Measurements from ENCODE around the gene CSMD2.

CSMD2 gene

DNA sequence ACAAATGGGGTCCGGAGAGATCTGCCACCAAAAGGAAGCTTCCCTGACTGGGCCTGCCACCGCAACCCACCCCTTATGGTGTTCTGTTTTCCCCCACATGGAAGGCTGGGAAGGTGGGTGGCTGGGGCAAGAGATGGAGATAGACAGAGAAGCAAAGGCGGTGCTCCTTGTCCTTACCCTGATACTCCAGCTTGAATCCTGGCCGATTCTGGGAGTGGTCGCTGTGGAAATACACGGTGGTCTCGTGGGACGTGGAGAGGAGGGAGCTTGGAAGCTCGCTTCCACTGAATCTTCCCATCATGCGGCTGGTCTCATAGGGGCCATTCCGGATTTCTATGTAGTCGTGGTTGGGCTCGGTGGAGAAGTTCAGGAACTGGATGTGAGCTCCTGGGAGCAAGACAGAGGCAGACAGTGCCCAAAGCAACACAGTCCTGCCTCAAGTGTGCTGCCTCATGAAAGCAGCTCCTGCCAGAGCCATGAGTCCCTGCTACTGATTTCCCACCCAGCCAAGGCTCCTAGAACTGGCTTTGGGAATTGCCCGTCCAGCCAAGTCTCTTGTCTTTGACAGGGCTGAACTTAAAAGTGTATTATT, 554.1 kb downstream of the CSMD2 start:
- no peak overlapping the region for H2AFZ ChIP-seq (ENCODE audit: low read length)
- peaks cover 12% of the 10 kb centered on the region for H3K4me1 ChIP-seq (ENCODE audit: insufficient read depth, low read length, poor library complexity, severe bottlenecking)
- H3F3A ChIP-seq (ENCODE audit: low read depth), result no peaks in the 10 kb centered on the region
- H3K4me3 ChIP-seq (ENCODE audit: low read length, poor library complexity, severe bottlenecking), result no peak overlapping the region
- H4K20me1 ChIP-seq (ENCODE audit: insufficient read depth, low read length, poor library complexity, severe bottlenecking), result no peaks in the 10 kb centered on the region
- no peaks in the 10 kb centered on the region for H3K9me3 ChIP-seq (ENCODE audit: insufficient read depth, low read depth, low read length)
- H3K79me2 ChIP-seq (ENCODE audit: insufficient read depth, low read length), result no peaks in the 10 kb centered on the region
- TF ChIP-seq, protein P1, sequence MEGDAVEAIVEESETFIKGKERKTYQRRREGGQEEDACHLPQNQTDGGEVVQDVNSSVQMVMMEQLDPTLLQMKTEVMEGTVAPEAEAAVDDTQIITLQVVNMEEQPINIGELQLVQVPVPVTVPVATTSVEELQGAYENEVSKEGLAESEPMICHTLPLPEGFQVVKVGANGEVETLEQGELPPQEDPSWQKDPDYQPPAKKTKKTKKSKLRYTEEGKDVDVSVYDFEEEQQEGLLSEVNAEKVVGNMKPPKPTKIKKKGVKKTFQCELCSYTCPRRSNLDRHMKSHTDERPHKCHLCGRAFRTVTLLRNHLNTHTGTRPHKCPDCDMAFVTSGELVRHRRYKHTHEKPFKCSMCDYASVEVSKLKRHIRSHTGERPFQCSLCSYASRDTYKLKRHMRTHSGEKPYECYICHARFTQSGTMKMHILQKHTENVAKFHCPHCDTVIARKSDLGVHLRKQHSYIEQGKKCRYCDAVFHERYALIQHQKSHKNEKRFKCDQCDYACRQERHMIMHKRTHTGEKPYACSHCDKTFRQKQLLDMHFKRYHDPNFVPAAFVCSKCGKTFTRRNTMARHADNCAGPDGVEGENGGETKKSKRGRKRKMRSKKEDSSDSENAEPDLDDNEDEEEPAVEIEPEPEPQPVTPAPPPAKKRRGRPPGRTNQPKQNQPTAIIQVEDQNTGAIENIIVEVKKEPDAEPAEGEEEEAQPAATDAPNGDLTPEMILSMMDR (conservative IDR thresholded peaks at IDR 0.05; ENCODE audit: low read length), result no peak
- TF ChIP-seq EZH2phosphoT487 (IDR thresholded peaks at IDR 0.05; ENCODE audit: borderline replicate concordance), result no peak
- no peaks in the 10 kb centered on the region for H3K9me2 ChIP-seq (replicated peaks; ENCODE audit: low read depth, low read length)
- no peak overlapping the region for H3K4me2 ChIP-seq (ENCODE audit: low read depth, low read length, poor library complexity, severe bottlenecking)
- no peaks in the 10 kb centered on the region for H3K27me3 ChIP-seq (ENCODE audit: insufficient read depth, low read length, poor library complexity, severe bottlenecking)
- no peaks in the 10 kb centered on the region for H3K36me3 ChIP-seq (ENCODE audit: insufficient read depth, low read length)
- H3K9ac ChIP-seq (ENCODE audit: low read depth, low read length, poor library complexity, severe bottlenecking), result no peak overlapping the region

DNA sequence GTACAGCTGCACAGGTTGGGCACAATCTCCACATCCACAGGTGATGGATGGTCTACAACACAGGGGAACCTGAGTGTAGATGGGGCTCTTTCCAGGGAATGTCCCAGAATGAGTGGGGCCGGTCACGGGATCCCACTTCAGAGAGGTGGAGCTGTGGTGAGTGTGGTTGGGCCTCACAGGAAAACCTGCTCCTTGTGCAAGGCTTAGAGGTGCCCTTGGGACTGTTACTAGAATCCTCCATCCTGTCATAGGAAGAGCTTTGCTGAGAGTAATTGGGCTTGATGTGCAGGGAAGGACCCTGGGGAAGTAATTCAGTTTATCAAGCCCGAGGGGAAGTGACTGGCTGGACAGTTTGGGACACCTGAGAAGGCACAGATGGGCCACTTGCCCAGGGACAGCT, 554.6 kb downstream of the CSMD2 start:
- H3K4me2 ChIP-seq (ENCODE audit: low read depth, low read length, poor library complexity, severe bottlenecking), result no peak overlapping the region
- H2AFZ ChIP-seq (ENCODE audit: low read length), result no peak overlapping the region
- no peak overlapping the region for H3K4me3 ChIP-seq (ENCODE audit: low read length, poor library complexity, severe bottlenecking)
- H3K9me3 ChIP-seq (ENCODE audit: insufficient read depth, low read depth, low read length), result no peaks in the 10 kb centered on the region
- no peaks in the 10 kb centered on the region for H4K20me1 ChIP-seq (ENCODE audit: insufficient read depth, low read length, poor library complexity, severe bottlenecking)
- H3K27me3 ChIP-seq (ENCODE audit: insufficient read depth, low read length, poor library complexity, severe bottlenecking), result no peaks in the 10 kb centered on the region
- H3K79me2 ChIP-seq (ENCODE audit: insufficient read depth, low read length), result no peaks in the 10 kb centered on the region
- TF ChIP-seq EZH2phosphoT487 (IDR thresholded peaks at IDR 0.05; ENCODE audit: borderline replicate concordance), result no peak
- TF ChIP-seq, protein P1 (conservative IDR thresholded peaks at IDR 0.05; ENCODE audit: low read length), result no peak
- H3K9ac ChIP-seq (ENCODE audit: low read depth, low read length, poor library complexity, severe bottlenecking), result no peak overlapping the region
- H3K4me1 ChIP-seq (ENCODE audit: insufficient read depth, low read length, poor library complexity, severe bottlenecking), result peaks cover 6% of the 10 kb centered on the region
- H3F3A ChIP-seq (ENCODE audit: low read depth), result no peaks in the 10 kb centered on the region
- H3K9me2 ChIP-seq (replicated peaks; ENCODE audit: low read depth, low read length), result no peaks in the 10 kb centered on the region
- H3K36me3 ChIP-seq (ENCODE audit: insufficient read depth, low read length), result no peaks in the 10 kb centered on the region

DNA sequence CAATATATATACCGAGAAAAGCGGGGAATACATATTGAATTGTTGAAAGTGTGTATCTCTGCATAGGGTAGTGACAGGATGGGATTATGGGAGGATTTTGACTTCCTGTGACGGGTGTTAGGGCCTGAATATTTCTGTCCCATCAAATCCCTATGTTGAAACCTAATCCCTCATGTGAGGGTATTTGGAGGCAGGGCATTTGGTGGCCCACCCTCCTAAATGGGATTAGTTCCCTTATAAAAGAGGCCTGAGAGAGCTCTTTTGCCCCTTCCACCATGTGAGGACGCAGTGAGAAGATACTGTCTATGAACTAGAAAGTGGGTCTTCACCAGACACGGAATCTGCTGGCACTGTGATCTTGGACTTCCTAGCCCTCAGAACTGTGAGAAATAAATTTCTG, 555.3 kb downstream of the CSMD2 start:
- Histone ChIP-seq H3K9me2 (replicated peaks; ENCODE audit: low read depth, low read length) (no peaks in the 10 kb centered on the region), H3K79me2 (ENCODE audit: insufficient read depth, low read length) (no peaks in the 10 kb centered on the region), H4K20me1 (ENCODE audit: insufficient read depth, low read length, poor library complexity, severe bottlenecking) (no peaks in the 10 kb centered on the region), H3K4me2 (ENCODE audit: low read depth, low read length, poor library complexity, severe bottlenecking) (no peak overlapping the region), H3K4me3 (ENCODE audit: low read length, poor library complexity, severe bottlenecking) (no peak overlapping the region), H3K9me3 (ENCODE audit: insufficient read depth, low read depth, low read length) (no peaks in the 10 kb centered on the region), H3F3A (ENCODE audit: low read depth) (no peaks in the 10 kb centered on the region), H3K36me3 (ENCODE audit: insufficient read depth, low read length) (no peaks in the 10 kb centered on the region), H3K4me1 (ENCODE audit: insufficient read depth, low read length, poor library complexity, severe bottlenecking) (no peaks in the 10 kb centered on the region), H3K27me3 (ENCODE audit: insufficient read depth, low read length, poor library complexity, severe bottlenecking) (no peaks in the 10 kb centered on the region), H2AFZ (ENCODE audit: low read length) (no peak overlapping the region), H3K9ac (ENCODE audit: low read depth, low read length, poor library complexity, severe bottlenecking) (no peak overlapping the region)
- TF ChIP-seq, protein P1 (conservative IDR thresholded peaks at IDR 0.05; ENCODE audit: low read length), result no peak
- no peak for TF ChIP-seq EZH2phosphoT487 (IDR thresholded peaks at IDR 0.05; ENCODE audit: borderline replicate concordance)
